MM.1S (cell line): ENCODE measurements around the gene KIRREL3.

Source experiments
- DNase-seq: peaks from one replicate; pipeline ENCODE4 v3.0.0-alpha.2; 2015
- H2AFZ ChIP-seq: fragments of 300-600 bp; sonication (generic); 2 replicates; pipeline ENCODE4 v1.6.0; 2016; ENCODE audit warnings: antibody characterized with exemption, low read length
- H3F3A ChIP-seq: fragments of 300-600 bp; sonication (generic); 2 replicates; pipeline ENCODE4 v1.6.1; 2016; ENCODE audit warnings: mild to moderate bottlenecking, antibody characterized with exemption, low read length, moderate library complexity, mixed read lengths; ENCODE audit not compliant: insufficient read depth
- H3K27ac ChIP-seq: fragments of 300-600 bp; sonication (generic); 2 replicates; pipeline ENCODE4 v1.5.1; 2016; ENCODE audit warnings: mild to moderate bottlenecking, low read length
- H3K27me3 ChIP-seq: fragments of 300-600 bp; sonication (generic); replicated peaks from 2 replicates; pipeline ENCODE4 v1.6.0; 2016; ENCODE audit warnings: low read length; ENCODE audit not compliant: insufficient read depth
- H3K36me3 ChIP-seq: fragments of 300-600 bp; sonication (generic); replicated peaks from 2 replicates; pipeline ENCODE4 v1.6.1; 2016; ENCODE audit warnings: mild to moderate bottlenecking, low read length, mixed read lengths; ENCODE audit not compliant: insufficient read depth
- H3K4me1 ChIP-seq: fragments of 300-600 bp; sonication (generic); 2 replicates; pipeline ENCODE4 v1.6.1; 2016; ENCODE audit warnings: low read length, mixed read lengths
- H3K4me2 ChIP-seq: fragments of 300-600 bp; sonication (generic); 2 replicates; pipeline ENCODE4 v1.6.0; 2016; ENCODE audit warnings: low read depth, low read length
- H3K4me3 ChIP-seq: fragments of 300-600 bp; sonication (generic); 2 replicates; pipeline ENCODE4 v1.5.1; 2016; ENCODE audit warnings: low read length, mixed read lengths
- H3K79me2 ChIP-seq: fragments of 300-600 bp; sonication (generic); 2 replicates; pipeline ENCODE4 v1.6.1; 2016; ENCODE audit warnings: mixed run types, low read length, mixed read lengths
- H3K9ac ChIP-seq: fragments of 300-600 bp; sonication (generic); 2 replicates; pipeline ENCODE4 v1.6.1; 2016; ENCODE audit warnings: low read length, mixed read lengths
- H3K9me2 ChIP-seq: fragments of 300-600 bp; sonication (generic); replicated peaks from 2 replicates; pipeline ENCODE4 v1.6.1; 2016; ENCODE audit warnings: mild to moderate bottlenecking, low read length, mixed read lengths; ENCODE audit not compliant: insufficient read depth
- H3K9me3 ChIP-seq: fragments of 300-600 bp; sonication (generic); replicated peaks from 2 replicates; pipeline ENCODE4 v1.6.1; 2016; ENCODE audit warnings: mild to moderate bottlenecking, low read length, mixed read lengths; ENCODE audit not compliant: insufficient read depth
- H4K20me1 ChIP-seq: fragments of 300-600 bp; sonication (generic); 2 replicates; pipeline ENCODE4 v1.6.1; 2016; ENCODE audit warnings: mild to moderate bottlenecking, low read length, moderate library complexity, mixed read lengths; ENCODE audit not compliant: insufficient read depth
- EZH2 ChIP-seq: fragments of 300-600 bp; sonication (generic); optimal IDR thresholded peaks from 2 replicates; pipeline ENCODE3; 2017; ENCODE audit warnings: low read depth, mild to moderate bottlenecking, antibody characterized with exemption, low read length, mixed read lengths
- EZH2phosphoT487 ChIP-seq: fragments of 300-600 bp; sonication (generic); IDR thresholded peaks from 2 replicates; pipeline ENCODE4 v1.6.1; 2018; ENCODE audit warnings: antibody characterized with exemption, low read length
- TF ChIP-seq, protein P1 (sequence below): fragments of 300-600 bp; sonication (generic); IDR thresholded peaks from 2 replicates; pipeline ENCODE4 v1.5.1; 2016; ENCODE audit warnings: antibody characterized with exemption, low read length, mixed read lengths

Gene KIRREL3

GRCh38 chr11:126992804-126993111 is 7.8 kb downstream of the KIRREL3 start:
- Histone ChIP-seq H4K20me1 (no peaks in the 10 kb centered on the region), H3K4me3 (no peak overlapping the region), H3K9me2 (no peaks in the 10 kb centered on the region), H3K27ac (no peak overlapping the region), H3K4me2 (no peak overlapping the region), H3K79me2 (no peaks in the 10 kb centered on the region), H3K36me3 (no peaks in the 10 kb centered on the region), H3K27me3 (no peaks in the 10 kb centered on the region), H3K9me3 (no peaks in the 10 kb centered on the region), H2AFZ (no peak overlapping the region), H3K9ac (no peak overlapping the region), H3K4me1 (peaks cover 12% of the 10 kb centered on the region), H3F3A (no peaks in the 10 kb centered on the region)
- DNase-seq, result no peak
- TF ChIP-seq, protein P1, sequence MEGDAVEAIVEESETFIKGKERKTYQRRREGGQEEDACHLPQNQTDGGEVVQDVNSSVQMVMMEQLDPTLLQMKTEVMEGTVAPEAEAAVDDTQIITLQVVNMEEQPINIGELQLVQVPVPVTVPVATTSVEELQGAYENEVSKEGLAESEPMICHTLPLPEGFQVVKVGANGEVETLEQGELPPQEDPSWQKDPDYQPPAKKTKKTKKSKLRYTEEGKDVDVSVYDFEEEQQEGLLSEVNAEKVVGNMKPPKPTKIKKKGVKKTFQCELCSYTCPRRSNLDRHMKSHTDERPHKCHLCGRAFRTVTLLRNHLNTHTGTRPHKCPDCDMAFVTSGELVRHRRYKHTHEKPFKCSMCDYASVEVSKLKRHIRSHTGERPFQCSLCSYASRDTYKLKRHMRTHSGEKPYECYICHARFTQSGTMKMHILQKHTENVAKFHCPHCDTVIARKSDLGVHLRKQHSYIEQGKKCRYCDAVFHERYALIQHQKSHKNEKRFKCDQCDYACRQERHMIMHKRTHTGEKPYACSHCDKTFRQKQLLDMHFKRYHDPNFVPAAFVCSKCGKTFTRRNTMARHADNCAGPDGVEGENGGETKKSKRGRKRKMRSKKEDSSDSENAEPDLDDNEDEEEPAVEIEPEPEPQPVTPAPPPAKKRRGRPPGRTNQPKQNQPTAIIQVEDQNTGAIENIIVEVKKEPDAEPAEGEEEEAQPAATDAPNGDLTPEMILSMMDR, result no peak
- TF ChIP-seq EZH2 (no peak), EZH2phosphoT487 (no peak)

DNA sequence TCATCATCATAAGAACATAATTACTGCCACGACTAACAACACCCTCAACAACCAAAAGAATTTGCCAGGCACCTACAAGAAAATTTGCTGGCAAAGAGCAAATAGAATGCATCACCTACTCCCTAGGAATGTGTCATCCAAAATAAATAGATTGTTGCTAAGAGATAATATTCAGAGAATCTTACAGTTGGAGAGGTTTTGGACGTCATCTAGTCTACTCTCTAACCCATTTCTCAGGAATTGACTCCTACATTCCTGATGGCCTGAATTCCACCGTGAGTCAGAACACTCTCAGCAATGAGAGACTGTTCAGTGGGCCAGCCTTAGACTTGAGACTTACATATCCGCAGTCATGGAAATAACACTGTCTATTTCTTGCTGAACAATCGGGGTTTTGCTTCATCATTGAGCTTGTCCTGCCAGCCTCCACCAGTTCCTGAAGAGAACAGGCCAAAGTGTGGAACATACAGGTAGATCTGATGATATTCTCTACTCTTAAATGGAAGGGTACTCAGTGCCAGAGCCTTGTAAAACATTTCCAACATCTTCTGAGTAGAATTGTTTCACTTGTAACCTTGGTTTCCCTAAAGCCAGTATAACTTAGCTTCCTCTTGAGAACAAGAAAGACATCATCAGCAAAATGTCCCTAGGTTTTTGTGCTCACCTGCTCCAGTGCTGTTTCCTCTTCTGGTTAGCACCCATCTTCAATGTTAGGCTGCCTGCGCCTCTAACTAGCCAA is 8.3 kb downstream of the KIRREL3 start:
- no peaks in the 10 kb centered on the region for H3K27me3 ChIP-seq
- no peaks in the 10 kb centered on the region for H3K9me3 ChIP-seq
- no peaks in the 10 kb centered on the region for H4K20me1 ChIP-seq
- H3K4me2 ChIP-seq, result no peak overlapping the region
- H3K27ac ChIP-seq, result no peak overlapping the region
- no peaks in the 10 kb centered on the region for H3K36me3 ChIP-seq
- no peak overlapping the region for H3K4me3 ChIP-seq
- no peak for DNase-seq
- no peak overlapping the region for H2AFZ ChIP-seq
- no peak overlapping the region for H3K9ac ChIP-seq
- TF ChIP-seq, protein P1, result no peak
- TF ChIP-seq EZH2phosphoT487 (no peak), EZH2 (no peak)
- peaks cover 12% of the 10 kb centered on the region for H3K4me1 ChIP-seq
- H3K9me2 ChIP-seq, result no peaks in the 10 kb centered on the region
- no peaks in the 10 kb centered on the region for H3F3A ChIP-seq
- no peaks in the 10 kb centered on the region for H3K79me2 ChIP-seq

GRCh38 chr11:126991596-126991995 is 9.0 kb downstream of the KIRREL3 start:
- H3K9me3 ChIP-seq, result no peaks in the 10 kb centered on the region
- no peak overlapping the region for H2AFZ ChIP-seq
- H3K9me2 ChIP-seq, result no peaks in the 10 kb centered on the region
- H3K27ac ChIP-seq, result no peak overlapping the region
- no peaks in the 10 kb centered on the region for H4K20me1 ChIP-seq
- no peak for DNase-seq
- no peaks in the 10 kb centered on the region for H3K27me3 ChIP-seq
- peaks cover 12% of the 10 kb centered on the region for H3K4me1 ChIP-seq
- no peak overlapping the region for H3K9ac ChIP-seq
- H3K4me2 ChIP-seq, result no peak overlapping the region
- no peak for TF ChIP-seq EZH2phosphoT487
- TF ChIP-seq, protein P1, result no peak
- TF ChIP-seq EZH2, result no peak
- H3K36me3 ChIP-seq, result no peaks in the 10 kb centered on the region
- no peaks in the 10 kb centered on the region for H3F3A ChIP-seq
- no peak overlapping the region for H3K4me3 ChIP-seq
- no peaks in the 10 kb centered on the region for H3K79me2 ChIP-seq
